ENCODE results near the gene HYI.

HYI gene

GRCh38 chr1:43402089-43402865, 51.5 kb downstream of the HYI start:
- in situ Hi-C loops (cut with MboI; ENCODE audit: low sequenced_read_pairs), result loop anchor here (10.0 kb wide), 1 partner anchor 167 kb away; no protein-coding TSS in a partner anchor

Measured in HL-60/S4 treated with phorbol 12-myristate 13-acetate at 8.2 ng/mL for 4 days and 3 days (cell line).